DND-41 (cell line): ENCODE results near the gene FKBP2.

Experiments
- EZH2 ChIP-seq: IDR thresholded peaks from 3 replicates; pipeline ENCODE4 v1.6.1; 2012; ENCODE audit warnings: borderline replicate concordance, low read depth, mild to moderate bottlenecking, moderate library complexity, low read length, inconsistent platforms; ENCODE audit not compliant: severe bottlenecking
- TF ChIP-seq, protein P1 (sequence below): IDR thresholded peaks from 2 replicates; pipeline ENCODE4 v1.5.1; 2012; ENCODE audit warnings: borderline replicate concordance, low read length, moderate library complexity, mild to moderate bottlenecking; ENCODE audit not compliant: poor library complexity, severe bottlenecking; ENCODE audit errors: extremely low read depth

GRCh38 chr11:64208086-64208795 is 32.7 kb upstream of the FKBP2 start:
- TF ChIP-seq, protein P1, sequence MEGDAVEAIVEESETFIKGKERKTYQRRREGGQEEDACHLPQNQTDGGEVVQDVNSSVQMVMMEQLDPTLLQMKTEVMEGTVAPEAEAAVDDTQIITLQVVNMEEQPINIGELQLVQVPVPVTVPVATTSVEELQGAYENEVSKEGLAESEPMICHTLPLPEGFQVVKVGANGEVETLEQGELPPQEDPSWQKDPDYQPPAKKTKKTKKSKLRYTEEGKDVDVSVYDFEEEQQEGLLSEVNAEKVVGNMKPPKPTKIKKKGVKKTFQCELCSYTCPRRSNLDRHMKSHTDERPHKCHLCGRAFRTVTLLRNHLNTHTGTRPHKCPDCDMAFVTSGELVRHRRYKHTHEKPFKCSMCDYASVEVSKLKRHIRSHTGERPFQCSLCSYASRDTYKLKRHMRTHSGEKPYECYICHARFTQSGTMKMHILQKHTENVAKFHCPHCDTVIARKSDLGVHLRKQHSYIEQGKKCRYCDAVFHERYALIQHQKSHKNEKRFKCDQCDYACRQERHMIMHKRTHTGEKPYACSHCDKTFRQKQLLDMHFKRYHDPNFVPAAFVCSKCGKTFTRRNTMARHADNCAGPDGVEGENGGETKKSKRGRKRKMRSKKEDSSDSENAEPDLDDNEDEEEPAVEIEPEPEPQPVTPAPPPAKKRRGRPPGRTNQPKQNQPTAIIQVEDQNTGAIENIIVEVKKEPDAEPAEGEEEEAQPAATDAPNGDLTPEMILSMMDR = no peak
- no peak for TF ChIP-seq EZH2
